Upper lobe of left lung (tissue), 6 donors: Measurements from ENCODE around the gene EPHB1. TPM values are rescaled to one million over a fixed set of nuclear protein-coding genes. Genes with fewer than 3 reads are reported as not detected.

ENCODE experiments used
- ATAC-seq, 2 donors: fragments of 200-7000 bp; cut with Tn5 transposase; one replicate each; pipeline ENCODE4 v1.9.1; 2022; ENCODE audit warnings: mild to moderate bottlenecking in 2 of 2, moderate library complexity in 2 of 2; ENCODE audit not compliant: low FRiP score in 2 of 2
- DNase-seq, 2 donors: peaks; one replicate each; pipeline ENCODE4 v3.0.0-alpha.2; 2019 to 2020
- H3K27ac ChIP-seq, 4 donors: fragments of 200-600 bp; sonication (generic); one replicate each; pipeline ENCODE4 v1.5.1; 2016 to 2019
- H3K27me3 ChIP-seq, 4 donors: fragments of 200-600 bp; sonication (generic); one replicate each; pipeline ENCODE4 v1.5.1; 2017 to 2019
- H3K36me3 ChIP-seq, 4 donors: fragments of 200-600 bp; sonication (generic); one replicate each; pipeline ENCODE4 v1.5.1; 2016 to 2019
- H3K4me1 ChIP-seq, 4 donors: fragments of 200-600 bp; sonication (generic); one replicate each; pipeline ENCODE4 v1.5.1; 2018 to 2019
- H3K4me3 ChIP-seq, 4 donors: fragments of 200-600 bp; sonication (generic); one replicate each; pipeline ENCODE4 v1.5.1; 2017 to 2019; ENCODE audit warnings: mild to moderate bottlenecking in 2 of 4, moderate library complexity in 1 of 4
- H3K9me3 ChIP-seq, 4 donors: fragments of 200-600 bp; sonication (generic); one replicate each; pipeline ENCODE4 v1.5.1; 2018 to 2019
- EP300 ChIP-seq, 4 donors: sonication (generic); formaldehyde crosslinking; IDR thresholded peaks; one replicate each; pipeline ENCODE4 v1.5.1; 2017; ENCODE audit warnings: antibody characterized with exemption in 4 of 4, control low read depth in 2 of 4
- POLR2A ChIP-seq, 4 donors: fragments of 450-650 bp; IDR thresholded peaks; one replicate each; pipeline ENCODE4 v1.5.1; 2016 to 2017; ENCODE audit warnings: antibody characterized with exemption in 4 of 4, mild to moderate bottlenecking in 2 of 4
- POLR2AphosphoS5 ChIP-seq, 2 donors: sonication (generic); formaldehyde crosslinking; IDR thresholded peaks; one replicate each; pipeline ENCODE4 v1.5.1; 2017; ENCODE audit warnings: antibody characterized with exemption in 2 of 2
- WGBS, 2 donors: methylation state at CpG; one replicate each; pipeline ENCODE4 v1.1.5; 2017 to 2018; 5-methylcytosine and 5-hydroxymethylcytosine counted together
- total RNA-seq, 6 donors: library from RNA; depleted of rRNA in 4 of 6; stranded (reverse); fragments of >200 nt in 4 of 6; gene quantifications; one replicate each; pipeline versions ENCODE4 v1.1.0 to v1.2.1, GENCODE V29; 2016 to 2021
- TF ChIP-seq, protein P1 (sequence below), 6 experiments: fragments of 450-650 bp in 4 of 6; fragments of 200-600 bp in 2 of 6; sonication (generic) in 2 of 6; IDR thresholded peaks; one replicate each; pipeline ENCODE4 v1.5.1; 2016 to 2019; ENCODE audit warnings: antibody characterized with exemption in 6 of 6
- donor health status: DM: no; HTN: no; CAD: no; lungs with moderate emphysema.
- donor health status: DM: no; HTN: yes; CAD: no; lungs with severe emphysema.

The EPHB1 gene
- total RNA-seq, 6 donors from 2014 or later: 1.3 to 14.6 (median 2.4) TPM; not detected in 1

DNA sequence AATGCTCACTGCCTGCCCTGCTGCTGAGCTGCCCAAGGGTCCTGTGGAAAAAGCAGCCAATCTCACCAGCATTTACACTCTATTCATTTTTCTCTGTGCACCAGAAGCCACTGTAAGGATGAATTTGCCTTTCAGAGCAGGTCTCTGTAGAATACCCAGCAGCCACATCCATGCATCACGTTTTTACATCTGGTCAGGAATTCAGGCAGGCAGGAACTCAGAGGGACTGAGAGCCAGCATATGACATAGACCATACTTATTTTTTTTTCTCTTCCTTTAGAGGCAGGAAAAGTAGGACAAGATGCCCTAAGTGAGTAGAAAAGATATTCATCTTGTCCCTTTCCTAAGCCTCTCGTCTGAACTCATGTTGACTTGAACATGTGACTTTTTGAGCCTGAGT, 292.7 kb downstream of the EPHB1 start:
- Histone ChIP-seq H3K27me3 (no peaks in the 10 kb centered on the region), H3K27ac (no peak overlapping the region), H3K4me3 (no peak overlapping the region), H3K9me3 (no peaks in the 10 kb centered on the region), H3K36me3 (no peaks in the 10 kb centered on the region), H3K4me1 (no peaks in the 10 kb centered on the region)
- DNase-seq: no peak
- 36 to 40% methylated on average over 2 of the region's 2 CpGs for WGBS, 2 donors
- no peak for ATAC-seq
- no peak for TF ChIP-seq POLR2AphosphoS5 (IDR thresholded peaks at IDR 0.05)
- no peak for TF ChIP-seq POLR2A (IDR thresholded peaks at IDR 0.05)
- no peak for TF ChIP-seq EP300 (IDR thresholded peaks at IDR 0.05)
- TF ChIP-seq, protein P1, sequence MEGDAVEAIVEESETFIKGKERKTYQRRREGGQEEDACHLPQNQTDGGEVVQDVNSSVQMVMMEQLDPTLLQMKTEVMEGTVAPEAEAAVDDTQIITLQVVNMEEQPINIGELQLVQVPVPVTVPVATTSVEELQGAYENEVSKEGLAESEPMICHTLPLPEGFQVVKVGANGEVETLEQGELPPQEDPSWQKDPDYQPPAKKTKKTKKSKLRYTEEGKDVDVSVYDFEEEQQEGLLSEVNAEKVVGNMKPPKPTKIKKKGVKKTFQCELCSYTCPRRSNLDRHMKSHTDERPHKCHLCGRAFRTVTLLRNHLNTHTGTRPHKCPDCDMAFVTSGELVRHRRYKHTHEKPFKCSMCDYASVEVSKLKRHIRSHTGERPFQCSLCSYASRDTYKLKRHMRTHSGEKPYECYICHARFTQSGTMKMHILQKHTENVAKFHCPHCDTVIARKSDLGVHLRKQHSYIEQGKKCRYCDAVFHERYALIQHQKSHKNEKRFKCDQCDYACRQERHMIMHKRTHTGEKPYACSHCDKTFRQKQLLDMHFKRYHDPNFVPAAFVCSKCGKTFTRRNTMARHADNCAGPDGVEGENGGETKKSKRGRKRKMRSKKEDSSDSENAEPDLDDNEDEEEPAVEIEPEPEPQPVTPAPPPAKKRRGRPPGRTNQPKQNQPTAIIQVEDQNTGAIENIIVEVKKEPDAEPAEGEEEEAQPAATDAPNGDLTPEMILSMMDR (IDR thresholded peaks at IDR 0.05): no peak

DNA sequence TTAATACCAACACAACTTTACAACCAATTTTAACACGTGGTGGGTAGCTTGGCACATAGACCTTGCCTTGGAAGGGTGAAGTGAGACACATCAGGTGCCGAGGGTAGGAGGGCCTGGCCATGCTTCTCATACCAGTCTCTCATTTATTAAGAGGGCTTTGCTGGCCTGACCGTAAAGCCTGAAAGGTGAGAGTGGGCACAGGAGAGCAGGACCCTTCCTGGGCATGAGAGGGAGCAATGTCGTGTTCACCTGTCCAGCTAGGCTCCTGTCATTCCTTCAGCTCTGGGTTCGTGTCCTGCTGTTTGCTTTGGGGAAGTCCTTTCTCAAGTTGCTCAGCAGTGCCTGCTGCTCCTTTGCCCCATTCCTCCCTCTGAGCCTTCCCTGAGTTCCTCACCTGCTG, 294.4 kb downstream of the EPHB1 start:
- TF ChIP-seq EP300 (IDR thresholded peaks at IDR 0.05): no peak
- no peak for TF ChIP-seq POLR2AphosphoS5 (IDR thresholded peaks at IDR 0.05)
- TF ChIP-seq, protein P1 (IDR thresholded peaks at IDR 0.05): no peak
- TF ChIP-seq POLR2A (IDR thresholded peaks at IDR 0.05): no peak

DNA sequence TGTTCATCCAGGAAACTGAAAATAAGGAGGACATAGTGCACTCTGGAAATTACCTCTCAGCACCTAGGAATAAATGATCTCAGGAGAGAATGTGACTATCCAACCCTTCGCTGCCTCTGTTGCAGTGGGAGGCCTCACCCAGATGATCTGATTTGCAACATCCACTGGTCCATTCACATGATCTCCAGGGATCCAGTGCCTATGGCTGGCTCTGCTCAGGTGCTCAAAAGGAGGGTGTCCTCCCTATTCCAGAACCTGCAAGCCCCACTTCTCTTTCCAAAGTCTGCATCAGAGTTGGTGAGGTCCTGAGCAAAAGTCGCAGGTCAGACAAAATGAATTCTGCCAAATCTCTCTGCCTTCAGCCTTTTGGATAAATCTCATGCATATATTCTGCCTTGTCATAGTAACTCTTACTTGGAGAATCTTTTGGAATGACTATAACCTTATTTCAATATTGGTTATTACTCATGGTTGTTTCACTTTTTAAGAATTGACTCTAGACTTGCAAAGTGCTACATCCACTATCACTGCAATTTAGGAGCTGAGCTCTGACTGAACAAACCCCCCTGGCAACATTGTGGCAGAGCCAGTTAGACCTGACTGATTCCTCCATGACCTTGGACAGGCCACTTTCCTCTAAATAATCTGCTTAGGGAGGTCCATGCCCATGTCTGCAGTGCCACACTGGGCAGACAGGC, 295.1 kb downstream of the EPHB1 start:
- ATAC-seq: no peak
- Histone ChIP-seq H3K4me3 (no peak overlapping the region), H3K27ac (no peak overlapping the region), H3K27me3 (no peaks in the 10 kb centered on the region), H3K9me3 (no peaks in the 10 kb centered on the region), H3K4me1 (no peaks in the 10 kb centered on the region), H3K36me3 (no peaks in the 10 kb centered on the region)
- TF ChIP-seq POLR2AphosphoS5 (IDR thresholded peaks at IDR 0.05) (no peak), EP300 (IDR thresholded peaks at IDR 0.05) (no peak), POLR2A (IDR thresholded peaks at IDR 0.05) (no peak)
- TF ChIP-seq, protein P1 (IDR thresholded peaks at IDR 0.05): no peak
- no peak for DNase-seq
- WGBS, 2 donors: 90 to 94% methylated on average over 2 of the region's 2 CpGs

More for the DNA sequence above, 294.4 kb downstream of the EPHB1 start:
- Histone ChIP-seq H3K27ac (no peak overlapping the region), H3K4me1 (no peaks in the 10 kb centered on the region), H3K4me3 (no peak overlapping the region), H3K36me3 (no peaks in the 10 kb centered on the region), H3K9me3 (no peaks in the 10 kb centered on the region), H3K27me3 (no peaks in the 10 kb centered on the region)
- no peak for DNase-seq
- ATAC-seq: no peak
- WGBS, 2 donors: 63 to 79% methylated on average over 5 of the region's 5 CpGs

DNA sequence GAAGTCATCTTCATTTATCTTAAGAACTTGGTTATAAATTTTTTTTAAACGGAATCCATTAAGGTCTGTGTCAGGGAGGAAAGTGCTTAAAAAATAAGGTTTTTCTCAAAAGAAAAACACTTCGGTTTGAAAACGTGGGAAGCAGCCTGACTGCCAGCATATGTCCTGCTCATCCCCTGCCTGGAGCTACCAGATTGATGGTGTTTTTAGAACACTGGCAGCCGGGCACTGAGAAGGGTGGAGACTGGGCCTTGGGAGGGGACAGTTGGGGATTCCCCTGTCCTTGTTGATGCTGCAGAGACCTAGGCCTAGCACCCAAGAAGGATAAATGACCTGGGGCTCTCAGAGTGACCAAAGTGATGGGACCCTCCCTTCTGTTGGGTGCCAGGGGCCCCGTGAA, 296.9 kb downstream of the EPHB1 start:
- H3K9me3 ChIP-seq: no peaks in the 10 kb centered on the region
- whole genome bisulfite sequencing, 2 donors: 71 to 81% methylated on average over 4 to 5 of the region's 5 CpGs
- no peak for ATAC-seq
- no peak for TF ChIP-seq EP300 (IDR thresholded peaks at IDR 0.05)
- no peak for TF ChIP-seq POLR2AphosphoS5 (IDR thresholded peaks at IDR 0.05)
- TF ChIP-seq, protein P1 (IDR thresholded peaks at IDR 0.05): no peak
- TF ChIP-seq POLR2A (IDR thresholded peaks at IDR 0.05): no peak
- no peak for DNase-seq
- no peaks in the 10 kb centered on the region for H3K27me3 ChIP-seq
- H3K27ac ChIP-seq: no peak overlapping the region
- no peaks in the 10 kb centered on the region for H3K4me1 ChIP-seq
- H3K4me3 ChIP-seq: no peak overlapping the region
- no peaks in the 10 kb centered on the region for H3K36me3 ChIP-seq

DNA sequence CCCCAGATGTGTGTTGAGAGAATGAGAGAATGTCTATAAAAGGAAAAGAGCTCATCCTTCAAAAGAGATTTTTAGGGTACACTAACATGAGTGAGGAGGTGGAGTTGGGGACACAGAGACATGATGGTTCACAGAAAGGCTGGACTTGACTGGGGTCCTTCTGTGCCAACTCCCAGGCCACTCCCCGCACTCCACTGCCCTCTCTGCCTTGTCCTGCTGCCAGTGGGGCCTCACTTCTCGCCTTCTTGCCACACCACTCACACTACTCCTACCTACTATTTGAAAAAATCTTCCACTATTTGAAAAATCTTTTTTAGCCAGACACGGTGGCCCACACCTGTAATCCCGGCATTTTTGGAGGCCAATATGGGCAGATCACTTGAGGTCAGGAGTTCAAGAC, 298.1 kb downstream of the EPHB1 start:
- H3K36me3 ChIP-seq: no peaks in the 10 kb centered on the region
- TF ChIP-seq POLR2A (IDR thresholded peaks at IDR 0.05) (no peak), EP300 (IDR thresholded peaks at IDR 0.05) (no peak), POLR2AphosphoS5 (IDR thresholded peaks at IDR 0.05) (no peak)
- TF ChIP-seq, protein P1 (IDR thresholded peaks at IDR 0.05): no peak
- WGBS, 2 donors: 67 to 81% methylated on average over 4 of the region's 4 CpGs
- H3K27ac ChIP-seq: no peak overlapping the region
- no peaks in the 10 kb centered on the region for H3K9me3 ChIP-seq
- no peaks in the 10 kb centered on the region for H3K4me1 ChIP-seq
- DNase-seq (no peak), ATAC-seq (no peak)
- H3K27me3 ChIP-seq: no peaks in the 10 kb centered on the region
- H3K4me3 ChIP-seq: no peak overlapping the region
